ENCODE measurements around the gene TLR10.
A peak's percentile ranks its signal among the peaks of the same experiment; 100 is the strongest.

The TLR10 gene

DNA sequence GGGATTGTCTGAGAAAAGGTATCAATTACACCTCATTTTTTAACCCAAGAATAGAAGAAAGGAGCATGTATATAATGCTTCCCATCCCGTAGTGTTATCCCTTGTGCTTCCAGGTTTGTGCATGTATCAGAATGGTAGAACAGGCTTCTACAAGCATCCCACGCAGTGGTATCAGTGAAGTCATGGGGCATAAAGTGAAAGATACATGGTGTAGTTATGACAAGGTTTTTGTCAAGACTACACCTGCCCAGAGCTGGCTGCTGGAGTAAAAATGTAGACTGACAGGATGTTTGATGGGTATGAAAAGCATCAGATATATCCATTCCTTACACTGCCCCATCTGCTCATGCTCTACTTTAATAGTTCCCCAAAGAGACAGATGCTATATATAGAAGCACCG lies 12.3 kb upstream of the TLR10 start:
- TF ChIP-seq, protein P1, sequence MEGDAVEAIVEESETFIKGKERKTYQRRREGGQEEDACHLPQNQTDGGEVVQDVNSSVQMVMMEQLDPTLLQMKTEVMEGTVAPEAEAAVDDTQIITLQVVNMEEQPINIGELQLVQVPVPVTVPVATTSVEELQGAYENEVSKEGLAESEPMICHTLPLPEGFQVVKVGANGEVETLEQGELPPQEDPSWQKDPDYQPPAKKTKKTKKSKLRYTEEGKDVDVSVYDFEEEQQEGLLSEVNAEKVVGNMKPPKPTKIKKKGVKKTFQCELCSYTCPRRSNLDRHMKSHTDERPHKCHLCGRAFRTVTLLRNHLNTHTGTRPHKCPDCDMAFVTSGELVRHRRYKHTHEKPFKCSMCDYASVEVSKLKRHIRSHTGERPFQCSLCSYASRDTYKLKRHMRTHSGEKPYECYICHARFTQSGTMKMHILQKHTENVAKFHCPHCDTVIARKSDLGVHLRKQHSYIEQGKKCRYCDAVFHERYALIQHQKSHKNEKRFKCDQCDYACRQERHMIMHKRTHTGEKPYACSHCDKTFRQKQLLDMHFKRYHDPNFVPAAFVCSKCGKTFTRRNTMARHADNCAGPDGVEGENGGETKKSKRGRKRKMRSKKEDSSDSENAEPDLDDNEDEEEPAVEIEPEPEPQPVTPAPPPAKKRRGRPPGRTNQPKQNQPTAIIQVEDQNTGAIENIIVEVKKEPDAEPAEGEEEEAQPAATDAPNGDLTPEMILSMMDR (IDR thresholded peaks at IDR 0.05), result no peak
- no peak for DNase-seq
- H3K27me3 Mint-ChIP-seq (ENCODE audit: low read depth, poor library complexity), result peaks cover 8% of the 10 kb centered on the region
- no peaks in the 10 kb centered on the region for H3K4me1 Mint-ChIP-seq
- H3K9me3 Mint-ChIP-seq, result peaks cover 5% of the 10 kb centered on the region
- no peak overlapping the region for H3K4me3 Mint-ChIP-seq
- no peak overlapping the region for H3K27ac Mint-ChIP-seq
- H3K36me3 Mint-ChIP-seq (ENCODE audit: low read depth), result no peaks in the 10 kb centered on the region

DNA sequence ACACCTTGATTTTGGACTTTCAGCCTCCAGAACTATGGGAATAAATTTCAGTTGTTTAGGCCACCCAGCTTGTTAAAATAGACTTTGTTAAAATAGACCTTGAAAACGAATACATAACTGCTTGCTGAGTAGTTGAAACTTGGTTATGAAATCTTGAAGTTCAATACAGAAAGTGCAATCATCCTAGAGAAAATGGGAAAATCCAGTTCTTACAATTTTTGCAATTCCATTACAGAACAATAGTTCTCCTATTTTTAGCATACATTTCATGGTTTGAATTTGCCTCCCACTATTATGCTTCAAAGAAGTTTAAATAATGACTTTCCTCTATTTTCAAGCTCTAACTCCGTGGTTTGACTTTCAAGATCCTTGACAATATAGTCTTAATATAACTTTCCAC lies 11.3 kb upstream of the TLR10 start:
- Mint-ChIP-seq H3K9me3 (peaks cover 7% of the 10 kb centered on the region), H3K27ac (no peak overlapping the region), H3K27me3 (ENCODE audit: low read depth, poor library complexity) (peaks cover 8% of the 10 kb centered on the region)

DNA sequence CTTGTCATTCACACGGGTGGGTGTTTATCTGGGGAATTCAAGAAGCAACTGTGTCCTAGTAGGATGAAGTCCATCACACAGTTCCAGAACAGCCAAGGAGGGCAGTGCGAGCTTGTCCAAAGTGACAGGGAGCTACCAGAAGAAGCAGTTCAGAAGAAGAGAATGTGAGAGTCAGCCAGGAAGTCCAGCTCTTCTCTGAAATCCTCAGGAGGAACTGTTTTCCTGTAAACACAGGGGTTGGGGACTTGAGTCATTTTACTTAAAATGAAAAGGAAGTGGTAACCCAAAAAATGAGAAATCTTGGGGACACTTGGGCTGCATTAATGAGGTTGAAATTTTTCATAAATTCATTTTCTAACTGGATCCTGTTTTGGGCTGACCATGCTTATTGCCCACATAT lies 8.2 kb upstream of the TLR10 start:
- Mint-ChIP-seq H3K36me3 (ENCODE audit: low read depth) (no peaks in the 10 kb centered on the region), H3K4me3 (no peak overlapping the region), H3K9me3 (peaks cover 5% of the 10 kb centered on the region), H3K4me1 (no peaks in the 10 kb centered on the region), H3K27ac (no peak overlapping the region), H3K27me3 (ENCODE audit: low read depth, poor library complexity) (peaks cover 10% of the 10 kb centered on the region)
- no peak for DNase-seq
- TF ChIP-seq, protein P1 (IDR thresholded peaks at IDR 0.05), result no peak

More for the DNA sequence above, 11.3 kb upstream of the TLR10 start:
- H3K36me3 Mint-ChIP-seq (ENCODE audit: low read depth), result no peaks in the 10 kb centered on the region
- no peak overlapping the region for H3K4me3 Mint-ChIP-seq
- TF ChIP-seq, protein P1 (IDR thresholded peaks at IDR 0.05), result no peak
- no peak for DNase-seq
- H3K4me1 Mint-ChIP-seq, result no peaks in the 10 kb centered on the region

DNA sequence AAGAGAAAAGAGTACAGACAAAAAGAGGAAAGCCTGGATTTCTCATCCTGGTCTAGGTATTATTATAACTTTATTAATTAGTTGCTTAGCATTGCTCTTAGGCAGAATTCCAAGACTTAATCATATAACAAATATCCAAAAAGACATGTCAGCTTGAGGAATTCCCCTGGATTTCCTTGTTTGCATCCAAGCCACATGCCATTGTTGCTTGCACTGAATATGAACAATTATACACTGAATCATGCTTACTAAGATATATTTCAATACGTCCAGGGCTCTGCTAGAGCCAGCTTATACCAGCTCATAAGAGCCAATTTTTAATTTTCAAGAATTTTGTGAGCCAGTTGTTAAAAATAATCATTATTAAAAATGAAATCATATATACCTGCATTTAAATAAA lies 5.5 kb upstream of the TLR10 start:
- DNase-seq, result no peak
- Mint-ChIP-seq H3K36me3 (ENCODE audit: low read depth) (no peaks in the 10 kb centered on the region), H3K4me3 (no peak overlapping the region), H3K9me3 (peaks cover 5% of the 10 kb centered on the region), H3K27me3 (ENCODE audit: low read depth, poor library complexity) (peaks cover 10% of the 10 kb centered on the region), H3K27ac (no peak overlapping the region), H3K4me1 (no peaks in the 10 kb centered on the region)
- TF ChIP-seq, protein P1 (IDR thresholded peaks at IDR 0.05), result no peak

DNA sequence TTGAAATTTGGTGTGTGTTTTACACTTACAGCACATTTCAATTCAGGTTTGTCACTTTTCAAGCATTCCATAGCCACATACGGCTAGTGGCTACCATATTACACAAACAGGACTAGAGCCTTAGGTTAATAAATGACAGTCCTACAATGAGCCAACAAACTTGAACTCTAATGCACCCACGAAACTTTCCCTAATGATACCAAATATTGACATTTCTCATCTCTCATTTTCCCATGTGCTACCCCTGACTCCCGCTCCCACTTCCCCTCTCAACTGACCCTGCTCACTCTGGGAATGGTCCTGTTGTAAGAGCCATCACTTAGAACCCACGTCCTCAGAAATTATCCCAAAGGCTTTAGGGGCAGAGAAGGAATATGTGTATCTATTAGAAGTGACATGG lies 4.9 kb upstream of the TLR10 start:
- Mint-ChIP-seq H3K27ac (no peak overlapping the region), H3K27me3 (ENCODE audit: low read depth, poor library complexity) (peaks cover 10% of the 10 kb centered on the region), H3K4me3 (no peak overlapping the region), H3K9me3 (peaks cover 5% of the 10 kb centered on the region), H3K4me1 (peaks cover 2% of the 10 kb centered on the region), H3K36me3 (ENCODE audit: low read depth) (no peaks in the 10 kb centered on the region)
- TF ChIP-seq, protein P1 (IDR thresholded peaks at IDR 0.05), result no peak
- DNase-seq, result no peak

DNA sequence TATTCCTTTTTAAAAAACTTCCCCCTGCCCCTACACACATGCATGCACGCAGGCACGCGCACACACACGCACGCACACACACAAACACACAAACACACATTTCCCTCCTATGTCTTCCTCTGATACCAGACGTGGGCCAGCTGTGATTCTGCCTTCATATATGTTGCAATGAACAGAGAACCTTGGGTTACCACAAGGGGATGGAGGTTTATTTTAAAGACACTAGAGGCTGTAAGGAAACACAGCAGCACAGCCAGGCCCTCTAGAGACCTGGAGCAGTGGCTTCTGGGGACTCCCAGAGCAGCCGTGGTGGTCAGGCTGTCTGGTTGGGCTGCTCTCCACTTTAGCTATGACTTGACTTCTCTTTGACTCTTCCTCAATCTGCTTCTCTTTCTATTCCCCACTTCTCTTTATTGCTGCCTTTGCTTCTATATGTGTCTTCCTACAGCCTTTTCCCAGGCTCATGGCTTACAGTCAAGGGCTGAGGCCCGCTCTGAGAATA lies 3.2 kb upstream of the TLR10 start:
- Mint-ChIP-seq H3K27me3 (ENCODE audit: low read depth, poor library complexity) (peaks cover 12% of the 10 kb centered on the region), H3K4me3 (no peak overlapping the region), H3K9me3 (peaks cover 5% of the 10 kb centered on the region), H3K36me3 (ENCODE audit: low read depth) (no peaks in the 10 kb centered on the region), H3K4me1 (peaks cover 5% of the 10 kb centered on the region), H3K27ac (peak overlapping the region; percentile 50)
- TF ChIP-seq, protein P1 (IDR thresholded peaks at IDR 0.05), result no peak
- DNase-seq, result no peak

Data from nephron progenitor cell (in vitro differentiated cells).